ENCODE data around the gene PIGH. TPM values are rescaled to one million over a fixed set of nuclear protein-coding genes. Genes with fewer than 3 reads are reported as not detected.
"Not testable (repeated sequence)": the region's sequence is repeated elsewhere in the genome, so short reads cannot be mapped to it uniquely, and the experiment has no call there.

Gene PIGH
- total and polyA plus RNA-seq, 11 donors, result 8.0 to 30.0 (median 11.4) TPM

DNA sequence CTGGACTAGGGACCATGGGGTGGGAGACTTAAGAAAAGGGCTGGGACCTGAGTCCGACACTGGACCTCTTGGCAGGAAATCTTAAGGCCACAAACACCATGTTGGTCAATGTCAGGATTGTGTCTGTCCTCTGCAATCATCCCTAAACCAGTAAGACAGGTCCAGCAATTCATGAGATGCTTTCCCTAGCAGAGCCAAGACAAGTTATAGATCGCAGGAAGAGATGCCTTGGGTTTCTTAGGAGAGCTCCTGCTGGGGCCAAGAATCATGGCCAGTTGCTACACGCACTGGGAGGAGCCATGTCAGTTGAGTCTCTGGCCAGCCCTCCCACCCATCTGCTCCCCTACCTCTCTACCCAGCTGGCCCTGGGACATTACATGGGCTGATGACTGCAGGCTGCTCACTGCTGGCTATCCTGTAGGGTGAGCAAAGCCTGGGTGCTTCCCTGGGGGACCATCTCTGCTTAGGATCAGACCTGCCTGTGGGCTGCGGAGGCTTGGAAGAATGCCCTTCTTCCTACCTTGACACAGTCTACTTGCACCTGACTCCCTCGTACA lies 52.8 kb downstream of the PIGH start:
- no peaks in the 10 kb centered on the region for H3K36me3 ChIP-seq
- 87 to 96% (median 89%) methylated on average over 5 of the region's 5 CpGs for WGBS, 4 donors
- no peak for ATAC-seq
- H3K4me3 ChIP-seq, result no peak overlapping the region
- DNase-seq, result no peak
- intact Hi-C loops (cut with DNase I), result no loop called here
- no peaks in the 10 kb centered on the region for H3K4me1 ChIP-seq
- H3K9me3 ChIP-seq, result peaks cover 0 to 8% (median 0%) of the 10 kb centered on the region in 12 donors
- peaks cover 0 to 4% (median 0%) of the 10 kb centered on the region in 9 donors for H3K27me3 ChIP-seq
- TF ChIP-seq POLR2A (IDR thresholded peaks at IDR 0.05), result no peak
- TF ChIP-seq, protein P1, sequence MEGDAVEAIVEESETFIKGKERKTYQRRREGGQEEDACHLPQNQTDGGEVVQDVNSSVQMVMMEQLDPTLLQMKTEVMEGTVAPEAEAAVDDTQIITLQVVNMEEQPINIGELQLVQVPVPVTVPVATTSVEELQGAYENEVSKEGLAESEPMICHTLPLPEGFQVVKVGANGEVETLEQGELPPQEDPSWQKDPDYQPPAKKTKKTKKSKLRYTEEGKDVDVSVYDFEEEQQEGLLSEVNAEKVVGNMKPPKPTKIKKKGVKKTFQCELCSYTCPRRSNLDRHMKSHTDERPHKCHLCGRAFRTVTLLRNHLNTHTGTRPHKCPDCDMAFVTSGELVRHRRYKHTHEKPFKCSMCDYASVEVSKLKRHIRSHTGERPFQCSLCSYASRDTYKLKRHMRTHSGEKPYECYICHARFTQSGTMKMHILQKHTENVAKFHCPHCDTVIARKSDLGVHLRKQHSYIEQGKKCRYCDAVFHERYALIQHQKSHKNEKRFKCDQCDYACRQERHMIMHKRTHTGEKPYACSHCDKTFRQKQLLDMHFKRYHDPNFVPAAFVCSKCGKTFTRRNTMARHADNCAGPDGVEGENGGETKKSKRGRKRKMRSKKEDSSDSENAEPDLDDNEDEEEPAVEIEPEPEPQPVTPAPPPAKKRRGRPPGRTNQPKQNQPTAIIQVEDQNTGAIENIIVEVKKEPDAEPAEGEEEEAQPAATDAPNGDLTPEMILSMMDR (IDR thresholded peaks at IDR 0.05), result no peak
- no peak overlapping the region for H3K27ac ChIP-seq

DNA sequence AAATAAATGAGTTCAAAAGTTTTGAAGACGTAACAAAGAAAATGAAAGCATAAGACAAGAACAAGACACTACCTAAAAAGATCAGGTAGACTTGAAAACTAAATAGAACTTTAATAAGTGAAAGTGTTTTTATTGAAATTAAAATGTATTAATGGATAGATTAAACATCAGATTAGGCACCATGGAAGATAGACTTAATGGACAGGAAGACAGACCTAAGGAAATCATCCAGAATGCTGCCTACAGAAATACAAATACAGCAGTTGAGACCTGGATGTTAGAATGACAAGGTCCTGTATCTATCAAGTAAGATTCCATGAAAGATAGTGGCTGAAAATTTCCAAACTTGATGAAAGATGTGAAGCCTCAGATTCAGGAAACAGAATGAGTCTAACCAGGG lies 55.5 kb downstream of the PIGH start:
- intact Hi-C loops (cut with DNase I), result no loop called here
- H3K9me3 ChIP-seq, result peaks cover 0 to 8% (median 0%) of the 10 kb centered on the region in 12 donors
- H3K36me3 ChIP-seq, result no peaks in the 10 kb centered on the region
- 91 to 95% (median 93%) methylated on average over 1 of the region's 1 CpG for WGBS, 4 donors
- no peaks in the 10 kb centered on the region for H3K4me1 ChIP-seq
- no peak for TF ChIP-seq POLR2A (IDR thresholded peaks at IDR 0.05)
- TF ChIP-seq, protein P1 (IDR thresholded peaks at IDR 0.05), result no peak
- no peak overlapping the region for H3K4me3 ChIP-seq
- H3K27me3 ChIP-seq, result peaks cover 0 to 16% (median 0%) of the 10 kb centered on the region in 9 donors
- no peak for ATAC-seq
- H3K27ac ChIP-seq, result no peak overlapping the region
- DNase-seq, result no peak

DNA sequence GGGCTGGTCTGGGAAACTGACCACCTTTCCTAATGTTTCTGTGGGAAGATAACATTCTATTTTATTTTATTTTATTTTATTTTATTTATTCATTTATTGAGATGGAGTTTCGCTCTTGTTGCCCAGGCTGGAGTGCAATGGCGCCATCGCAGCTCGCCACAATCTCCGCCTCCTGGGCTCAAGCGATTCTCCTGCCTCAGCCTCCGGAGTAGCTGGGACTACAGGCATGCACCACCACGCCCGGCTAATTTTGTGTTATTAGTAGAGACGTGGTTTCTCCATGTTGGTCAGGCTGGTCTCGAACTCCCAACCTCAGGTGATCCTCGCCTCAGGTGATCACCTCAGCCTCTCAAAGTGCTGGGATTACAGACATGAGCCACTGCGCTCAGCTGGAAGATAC lies 57.4 kb downstream of the PIGH start:
- H3K27ac ChIP-seq; H3K4me3 ChIP-seq; H3K36me3 ChIP-seq; DNase-seq; H3K9me3 ChIP-seq; ATAC-seq; H3K4me1 ChIP-seq; intact Hi-C loops (cut with DNase I): not testable (repeated sequence)
- peaks cover 0 to 16% (median 0%) of the 10 kb centered on the region in 9 donors for H3K27me3 ChIP-seq
- WGBS, 4 donors, result 93 to 97% (median 95%) methylated on average over 13 of the region's 13 CpGs

GRCh38 chr14:67541448-67542387 lies 58.4 kb downstream of the PIGH start:
- no peak for ATAC-seq
- 53 to 61% (median 55%) methylated on average over 24 of the region's 24 CpGs for WGBS, 4 donors
- TF ChIP-seq POLR2A (IDR thresholded peaks at IDR 0.05), result no peak
- TF ChIP-seq, protein P1 (IDR thresholded peaks at IDR 0.05), result no peak
- intact Hi-C loops (cut with DNase I), result no loop called here
- no peak overlapping the region for H3K27ac ChIP-seq
- peaks cover 0 to 16% (median 0%) of the 10 kb centered on the region in 9 donors for H3K27me3 ChIP-seq
- no peaks in the 10 kb centered on the region for H3K4me1 ChIP-seq
- H3K36me3 ChIP-seq, result no peaks in the 10 kb centered on the region
- peaks cover 0 to 8% (median 0%) of the 10 kb centered on the region in 12 donors for H3K9me3 ChIP-seq
- H3K4me3 ChIP-seq, result no peak overlapping the region
- DNase-seq, result no peak

Other genes with a start within 250 kb of the PIGH start
- gene ATP6V1D, start 240.5 kb downstream of the PIGH start, total RNA-seq, result 100 to 1,000 TPM; 106 to 211 (median 167) TPM
- gene ATP6V1D, start 240.5 kb downstream of the PIGH start, polyA plus RNA-seq, result 100 to 1,000 TPM; 130 to 169 TPM
- gene EIF2S1, start 239.9 kb downstream of the PIGH start, total RNA-seq, result 100 to 1,000 TPM in 1 of 9 donors, 10 to 100 TPM in 8; 67.3 to 103 (median 91.7) TPM
- 100 to 1,000 TPM in 1 of 2 donors, 10 to 100 TPM in 1; 37.6 to 232 TPM for gene EIF2S1, start 239.9 kb downstream of the PIGH start, polyA plus RNA-seq
- gene PLEK2, start 188.1 kb downstream of the PIGH start, total RNA-seq, result 1 to 10 TPM in 2 of 9 donors, under 1 TPM in 3, not detected in 4; 0.30 to 2.6 (median 0.90) TPM
- gene PLEK2, start 188.1 kb downstream of the PIGH start, polyA plus RNA-seq, result under 1 TPM; 0.76 to 0.87 TPM
- gene TMEM229B, start 111.5 kb downstream of the PIGH start, total RNA-seq, result 1 to 10 TPM in 8 of 9 donors, under 1 TPM in 1; 0.69 to 6.5 (median 2.0) TPM
- 1 to 10 TPM in 1 of 2 donors, under 1 TPM in 1; 0.80 to 1.2 TPM for gene TMEM229B, start 111.5 kb downstream of the PIGH start, polyA plus RNA-seq
- gene PLEKHH1, start 67.0 kb downstream of the PIGH start, total RNA-seq, result 1 to 10 TPM; 2.4 to 9.2 (median 5.2) TPM
- 1 to 10 TPM; 3.4 to 6.3 TPM for gene PLEKHH1, start 67.0 kb downstream of the PIGH start, polyA plus RNA-seq
- 1 to 10 TPM in 7 of 9 donors, under 1 TPM in 2; 0.61 to 6.3 (median 1.5) TPM for gene ARG2, start 19.7 kb upstream of the PIGH start, total RNA-seq
- 10 to 100 TPM in 1 of 2 donors, under 1 TPM in 1; 0.34 to 53.7 TPM for gene ARG2, start 19.7 kb upstream of the PIGH start, polyA plus RNA-seq
- gene VTI1B, start 74.4 kb upstream of the PIGH start, total RNA-seq, result 100 to 1,000 TPM in 7 of 9 donors, 10 to 100 TPM in 2; 78.5 to 143 (median 128) TPM
- gene VTI1B, start 74.4 kb upstream of the PIGH start, polyA plus RNA-seq, result 10 to 100 TPM; 79.8 to 99.2 TPM
- 10 to 100 TPM; 14.3 to 24.3 (median 17.8) TPM for gene RDH11, start 95.5 kb upstream of the PIGH start, total RNA-seq
- 10 to 100 TPM; 12.5 to 28.7 TPM for gene RDH11, start 95.5 kb upstream of the PIGH start, polyA plus RNA-seq
- not detected for gene RDH12, start 101.6 kb upstream of the PIGH start, total RNA-seq
- gene RDH12, start 101.6 kb upstream of the PIGH start, polyA plus RNA-seq, result not detected
- gene ZFYVE26, start 216.3 kb upstream of the PIGH start, total RNA-seq, result 10 to 100 TPM in 8 of 9 donors, 1 to 10 TPM in 1; 8.5 to 24.1 (median 18.8) TPM
- 1 to 10 TPM; 5.1 to 7.5 TPM for gene ZFYVE26, start 216.3 kb upstream of the PIGH start, polyA plus RNA-seq
- gene RAD51B, start 219.5 kb upstream of the PIGH start, total RNA-seq, result 10 to 100 TPM in 2 of 9 donors, 1 to 10 TPM in 7; 1.5 to 11.3 (median 3.8) TPM
- 1 to 10 TPM; 1.3 TPM for gene RAD51B, start 219.5 kb upstream of the PIGH start, polyA plus RNA-seq